Limb (tissue), 2 donors: Measurements from ENCODE around the gene TTC28.
"Not testable (repeated sequence)": the region's sequence is repeated elsewhere in the genome, so short reads cannot be mapped to it uniquely, and the experiment has no call there.

Experiments used
- DNase-seq, 2 donors: peaks; one replicate each; pipeline ENCODE4 v3.0.0-alpha.2; 2016; ENCODE audit errors: extremely low spot score in 2 of 2

TTC28 gene

GRCh38 chr22:28365371-28365770 lies 314.3 kb downstream of the TTC28 start:
- no peak for DNase-seq

- not testable (repeated sequence) for DNase-seq
Observed at GRCh38 chr22:28364105-28364504, 315.5 kb downstream of the TTC28 start.

GRCh38 chr22:28360939-28361338 lies 318.7 kb downstream of the TTC28 start:
- no peak for DNase-seq

- DNase-seq, result no peak
Observed at GRCh38 chr22:28358312-28358711, 321.3 kb downstream of the TTC28 start.

GRCh38 chr22:28357193-28357592 lies 322.4 kb downstream of the TTC28 start:
- no peak for DNase-seq

- DNase-seq, result no peak
Observed at GRCh38 chr22:28351476-28351875, 328.2 kb downstream of the TTC28 start.

- DNase-seq, result no peak
Observed at GRCh38 chr22:28348613-28349609, 330.7 kb downstream of the TTC28 start.

- DNase-seq, result no peak
Observed at GRCh38 chr22:28346308-28346707, 333.3 kb downstream of the TTC28 start.

- DNase-seq, result no peak
Observed at GRCh38 chr22:28344918-28345703, 334.5 kb downstream of the TTC28 start.

GRCh38 chr22:28341001-28341400 lies 338.6 kb downstream of the TTC28 start:
- DNase-seq, result no peak

- no peak for DNase-seq
Observed at GRCh38 chr22:28333088-28333487, 346.6 kb downstream of the TTC28 start.

- DNase-seq, result no peak
Observed at GRCh38 chr22:28332410-28332809, 347.2 kb downstream of the TTC28 start.

- DNase-seq, result no peak
Observed at GRCh38 chr22:28331695-28332094, 347.9 kb downstream of the TTC28 start.

GRCh38 chr22:28329186-28330073 lies 350.2 kb downstream of the TTC28 start:
- DNase-seq, result no peak

GRCh38 chr22:28328756-28329155 lies 350.9 kb downstream of the TTC28 start:
- DNase-seq, result no peak

GRCh38 chr22:28316014-28316413 lies 363.6 kb downstream of the TTC28 start:
- DNase-seq, result no peak

- DNase-seq, result no peak
Observed at GRCh38 chr22:28314959-28315358, 364.7 kb downstream of the TTC28 start.

GRCh38 chr22:28310299-28310698 lies 369.3 kb downstream of the TTC28 start:
- no peak for DNase-seq

GRCh38 chr22:28299753-28300152 lies 379.9 kb downstream of the TTC28 start:
- DNase-seq, result no peak

GRCh38 chr22:28299309-28299708 lies 380.3 kb downstream of the TTC28 start:
- DNase-seq, result no peak

- no peak for DNase-seq
Observed at GRCh38 chr22:28297504-28297903, 382.1 kb downstream of the TTC28 start.
